GM12878 (cell line): ENCODE results near the gene SUGCT. TPM values are rescaled to one million over a fixed set of nuclear protein-coding genes. Genes with fewer than 3 reads are reported as not detected.

ENCODE experiments used
- ATAC-seq: fragments of 200-7000 bp; cut with Tn5 transposase; 3 replicates; pipeline ENCODE4 v1.9.1; 2020; ENCODE audit warnings: mild to moderate bottlenecking, moderate library complexity
- BruUV-seq: library from RNA; stranded (reverse); fragments of 400-500 nt; replicated peaks from 2 replicates; lab custom pipeline; 2021; lab: Mats Ljungman, UMichigan
- CTCF ChIA-PET: fragments of 300-600 bp; sonication (Branson Sonifier 250); formaldehyde crosslinking; extraction: SDS; loops from one replicate; lab custom pipeline; 2021; ENCODE audit warnings: inconsistent platforms; lab: Yijun Ruan, JAX
- POLR2A ChIA-PET: fragments of 350-600 bp; formaldehyde crosslinking; extraction: SDS; loops from one replicate; lab custom pipeline; 2021; ENCODE audit warnings: inconsistent platforms; lab: Charles Lee
- RAD21 ChIA-PET: fragments of 300-600 bp; sonication (Branson Sonifier 250); formaldehyde crosslinking; loops from one replicate; lab custom pipeline; 2023; ENCODE audit warnings: antibody characterized with exemption; ENCODE audit not compliant: unreplicated experiment; lab: Charles Lee
- SMC1A ChIA-PET: fragments of 300-600 bp; sonication (Branson Sonifier 250); formaldehyde crosslinking; loops from one replicate; lab custom pipeline; 2023; ENCODE audit not compliant: unreplicated experiment, uncharacterized antibody; lab: Charles Lee
- DNase-seq: peaks from one replicate; pipeline ENCODE4 v3.0.0-alpha.2; 2011; ENCODE audit warnings: low read depth, low spot score
- FAIRE-seq: peaks from 3 replicates; lab custom pipeline; 2011; peaks lifted over from hg19 to GRCh38; lab: Jason Lieb, UNC
- H2AFZ ChIP-seq: 2 replicates; pipeline ENCODE4 v1.6.0; 2011; ENCODE audit warnings: low read depth, low read length, control low read depth; ENCODE audit not compliant: control insufficient read depth
- H3K27ac ChIP-seq: 2 replicates; pipeline ENCODE4 v1.5.1; 2011; ENCODE audit warnings: control low read depth; ENCODE audit not compliant: control insufficient read depth, insufficient read depth
- H3K27me3 ChIP-seq, 2 experiments: replicated peaks in 1 of 2; 2 replicates each; pipeline versions ENCODE4 v1.6.0 to v1.6.1; 2011; ENCODE audit warnings: low read length in 1 of 2; ENCODE audit not compliant: control insufficient read depth in 2 of 2, insufficient read depth in 2 of 2
- H3K36me3 ChIP-seq, 2 experiments: 2 replicates each; pipeline ENCODE4 v1.5.1; 2011; ENCODE audit warnings: low read length in 1 of 2; ENCODE audit not compliant: control insufficient read depth in 2 of 2, insufficient read depth in 2 of 2
- H3K4me1 ChIP-seq: 2 replicates; pipeline ENCODE4 v1.6.1; 2011; ENCODE audit warnings: mild to moderate bottlenecking, low read length, moderate library complexity, mixed read lengths; ENCODE audit not compliant: control insufficient read depth, insufficient read depth
- H3K4me2 ChIP-seq: 2 replicates; pipeline ENCODE4 v1.6.0; 2011; ENCODE audit warnings: control low read depth; ENCODE audit not compliant: control insufficient read depth, insufficient read depth
- H3K4me3 ChIP-seq: fragments of 200-600 bp; sonication (generic); 2 replicates; pipeline ENCODE4 v1.5.1; 2016
- H3K79me2 ChIP-seq: 2 replicates; pipeline ENCODE4 v1.6.0; 2011; ENCODE audit warnings: low read length; ENCODE audit not compliant: control insufficient read depth, insufficient read depth
- H3K9ac ChIP-seq: 2 replicates; pipeline ENCODE4 v1.8.0; 2011; ENCODE audit warnings: low read length, control low read depth, mixed read lengths; ENCODE audit not compliant: control insufficient read depth, insufficient read depth
- H3K9me3 ChIP-seq: replicated peaks from 3 replicates; pipeline ENCODE4 v1.5.1; 2011; ENCODE audit warnings: mild to moderate bottlenecking, low read length; ENCODE audit not compliant: control insufficient read depth, insufficient read depth
- H4K20me1 ChIP-seq: 2 replicates; pipeline ENCODE4 v1.6.0; 2011; ENCODE audit not compliant: control insufficient read depth, insufficient read depth
- CHD4 ChIP-seq: fragments of 200-600 bp; sonication (generic); IDR thresholded peaks from 2 replicates; pipeline ENCODE4 v1.6.1; 2016; ENCODE audit warnings: mild to moderate bottlenecking
- HDAC6 ChIP-seq: fragments of 200-600 bp; sonication (generic); IDR thresholded peaks from one replicate; pipeline ENCODE4 v1.8.0; 2017; ENCODE audit warnings: antibody characterized with exemption; ENCODE audit not compliant: unreplicated experiment
- MXI1 ChIP-seq: fragments of 150-350 bp; IDR thresholded peaks from 2 replicates; pipeline ENCODE4 v1.6.1; 2011; ENCODE audit warnings: low read depth, mild to moderate bottlenecking, inconsistent platforms, low read length, improper control_type of control experiment
- MYB ChIP-seq: fragments of 150-350 bp; IDR thresholded peaks from 2 replicates; pipeline ENCODE4 v1.6.1; 2014; ENCODE audit warnings: mild to moderate bottlenecking, low read depth, low read length, borderline replicate concordance
- MYC ChIP-seq: IDR thresholded peaks from 2 replicates; pipeline ENCODE4 v1.6.1; 2011; ENCODE audit warnings: mild to moderate bottlenecking, low read length, moderate library complexity, inconsistent platforms; ENCODE audit not compliant: insufficient read depth, insufficient replicate concordance, insufficient read length, severe bottlenecking
- NFYB ChIP-seq: IDR thresholded peaks from 2 replicates; pipeline ENCODE4 v1.6.1; 2011; ENCODE audit warnings: low read depth, mild to moderate bottlenecking, low read length, improper control_type of control experiment, moderate library complexity; ENCODE audit not compliant: insufficient read depth
- PAX8 ChIP-seq: fragments of 450-650 bp; IDR thresholded peaks from 2 replicates; pipeline ENCODE4 v1.6.1; 2017; ENCODE audit warnings: mild to moderate bottlenecking, moderate library complexity
- RCOR1 ChIP-seq: conservative IDR thresholded peaks from 2 replicates; pipeline ENCODE4 v1.6.1; 2012; ENCODE audit warnings: low read depth, low read length, improper control_type of control experiment
- SIX5 ChIP-seq: IDR thresholded peaks from 2 replicates; pipeline ENCODE4 v1.6.1; 2011; ENCODE audit warnings: mild to moderate bottlenecking, low read depth, low read length, moderate library complexity; ENCODE audit not compliant: severe bottlenecking
- SMAD1 ChIP-seq: fragments of 450-650 bp; IDR thresholded peaks from 2 replicates; pipeline ENCODE4 v1.6.1; 2018; ENCODE audit warnings: mild to moderate bottlenecking, low read depth; ENCODE audit not compliant: partially characterized antibody
- SMC3 ChIP-seq: IDR thresholded peaks from 2 replicates; pipeline ENCODE4 v1.6.1; 2011; ENCODE audit warnings: low read length, improper control_type of control experiment, borderline replicate concordance
- TCF3 ChIP-seq: IDR thresholded peaks from 2 replicates; pipeline ENCODE4 v1.6.1; 2012; ENCODE audit warnings: low read depth, mild to moderate bottlenecking, low read length, borderline replicate concordance; ENCODE audit not compliant: insufficient read depth
- ZBED1 ChIP-seq: IDR thresholded peaks from 2 replicates; pipeline ENCODE4 v1.6.1; 2016; ENCODE audit warnings: borderline replicate concordance
- ZNF217 ChIP-seq: fragments of 450-650 bp; IDR thresholded peaks from 2 replicates; pipeline ENCODE4 v1.6.1; 2017; ENCODE audit warnings: antibody characterized with exemption, mild to moderate bottlenecking
- WGBS: methylation state at CpG from one replicate; pipeline ENCODE4 v1.1.6; 2016; ENCODE audit warnings: low lambda C conversion rate; ENCODE audit not compliant: insufficient replicate concordance, insufficient coverage; ENCODE audit errors: missing lambda C conversion rate; 5-methylcytosine and 5-hydroxymethylcytosine counted together
- in situ Hi-C: fragments of 300-500 bp; cut with MboI; formaldehyde crosslinking; loops from 9 replicates; pipeline ENCODE4 v1.14.3; 2018; ENCODE audit warnings: mixed read lengths
- intact Hi-C: fragments of 100-400 bp; cut with micrococcal nuclease; formaldehyde crosslinking; loops from one replicate; pipeline ENCODE4 v1.14.2; 2022; ENCODE audit not compliant: unreplicated experiment
- polyA plus RNA-seq, 11 experiments: library from polyadenylated mRNA; depleted of rRNA in 4 of 11; unstranded in 6 of 11; stranded (reverse) in 5 of 11; fragments of >200 nt; fragmentation: Nextera tagmentation in 4 of 11; fragmentation: Illumina TruSeq in 1 of 11; extraction: Ambion mirVana in 4 of 11; extraction: Trizol in 1 of 11; gene quantifications; 1 replicate in 1 of 11; 2 replicates in 10 of 11; pipeline versions ENCODE4 v1.2.1 to v1.2.3, GENCODE V29; 2011 to 2016; ENCODE audit warnings: inconsistent platforms in 2 of 11, missing spikeins in 2 of 11, low read depth in 1 of 11
- total RNA-seq, 4 experiments: library from RNA; depleted of rRNA in 3 of 4; stranded (reverse); fragments of >200 nt in 3 of 4; fragmentation: Illumina TruSeq in 1 of 4; extraction: Trizol in 1 of 4; gene quantifications; 2 replicates each; pipeline versions ENCODE4 v1.2.1 to v1.2.3, GENCODE V29; 2013 to 2021
- TF ChIP-seq, protein P1 (sequence below): IDR thresholded peaks from 2 replicates; pipeline ENCODE4 v1.6.1; 2011; ENCODE audit warnings: borderline replicate concordance, low read depth, mild to moderate bottlenecking, moderate library complexity, mixed read lengths, low read length; ENCODE audit not compliant: insufficient read depth; ENCODE audit errors: extremely low read length
- TF ChIP-seq, protein P2 (sequence below): fragments of 450-650 bp; IDR thresholded peaks from 2 replicates; pipeline ENCODE4 v1.6.1; 2016; ENCODE audit warnings: mild to moderate bottlenecking
- TF ChIP-seq, protein P3 (sequence below): fragments of 450-650 bp; IDR thresholded peaks from 2 replicates; pipeline ENCODE4 v1.6.1; 2014; ENCODE audit warnings: mild to moderate bottlenecking

SUGCT gene
- total and polyA plus RNA-seq, 10 of the 15 experiments (the other 5 are each of a cell fraction or from before 2014, with no cell fraction given): 0.08 to 1.2 (median 0.67) TPM; not detected in 1

DNA sequence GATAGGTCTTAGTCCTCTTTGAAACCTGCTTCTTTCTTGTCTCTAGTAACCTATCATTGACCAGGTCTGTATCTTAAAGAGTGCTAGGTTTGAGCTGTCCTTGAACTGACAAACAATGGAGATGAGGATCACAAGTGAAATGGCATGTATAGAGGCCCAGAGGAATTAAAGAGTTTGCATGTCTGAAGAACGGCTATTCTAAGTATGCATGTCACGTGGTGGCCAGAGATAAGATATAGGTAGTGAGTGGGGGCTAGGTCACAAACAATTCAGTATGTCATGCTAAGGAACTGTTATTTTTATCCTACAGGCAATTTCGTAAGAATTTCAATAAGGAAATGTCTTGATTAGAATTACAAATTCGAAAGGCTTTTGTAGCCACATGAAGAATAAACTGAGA, 95.3 kb downstream of the SUGCT start:
- BruUV-seq: no TSS peak
- no peak for DNase-seq
- no peak for TF ChIP-seq ZBED1
- no peak for TF ChIP-seq SMAD1
- no peak for TF ChIP-seq SIX5
- TF ChIP-seq NFYB: no peak
- no peak for TF ChIP-seq CHD4
- no peak for TF ChIP-seq MXI1
- TF ChIP-seq TCF3: no peak
- TF ChIP-seq RCOR1: no peak
- TF ChIP-seq MYB: no peak
- no peak for TF ChIP-seq ZNF217
- no peak for TF ChIP-seq PAX8
- TF ChIP-seq SMC3: no peak
- TF ChIP-seq MYC: no peak
- TF ChIP-seq, protein P1, sequence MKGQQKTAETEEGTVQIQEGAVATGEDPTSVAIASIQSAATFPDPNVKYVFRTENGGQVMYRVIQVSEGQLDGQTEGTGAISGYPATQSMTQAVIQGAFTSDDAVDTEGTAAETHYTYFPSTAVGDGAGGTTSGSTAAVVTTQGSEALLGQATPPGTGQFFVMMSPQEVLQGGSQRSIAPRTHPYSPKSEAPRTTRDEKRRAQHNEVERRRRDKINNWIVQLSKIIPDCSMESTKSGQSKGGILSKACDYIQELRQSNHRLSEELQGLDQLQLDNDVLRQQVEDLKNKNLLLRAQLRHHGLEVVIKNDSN: no peak
- TF ChIP-seq, protein P2, sequence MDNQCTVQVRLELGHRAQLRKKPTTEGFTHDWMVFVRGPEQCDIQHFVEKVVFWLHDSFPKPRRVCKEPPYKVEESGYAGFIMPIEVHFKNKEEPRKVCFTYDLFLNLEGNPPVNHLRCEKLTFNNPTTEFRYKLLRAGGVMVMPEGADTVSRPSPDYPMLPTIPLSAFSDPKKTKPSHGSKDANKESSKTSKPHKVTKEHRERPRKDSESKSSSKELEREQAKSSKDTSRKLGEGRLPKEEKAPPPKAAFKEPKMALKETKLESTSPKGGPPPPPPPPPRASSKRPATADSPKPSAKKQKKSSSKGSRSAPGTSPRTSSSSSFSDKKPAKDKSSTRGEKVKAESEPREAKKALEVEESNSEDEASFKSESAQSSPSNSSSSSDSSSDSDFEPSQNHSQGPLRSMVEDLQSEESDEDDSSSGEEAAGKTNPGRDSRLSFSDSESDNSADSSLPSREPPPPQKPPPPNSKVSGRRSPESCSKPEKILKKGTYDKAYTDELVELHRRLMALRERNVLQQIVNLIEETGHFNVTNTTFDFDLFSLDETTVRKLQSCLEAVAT: no peak
- TF ChIP-seq HDAC6: no peak
- TF ChIP-seq, protein P3, sequence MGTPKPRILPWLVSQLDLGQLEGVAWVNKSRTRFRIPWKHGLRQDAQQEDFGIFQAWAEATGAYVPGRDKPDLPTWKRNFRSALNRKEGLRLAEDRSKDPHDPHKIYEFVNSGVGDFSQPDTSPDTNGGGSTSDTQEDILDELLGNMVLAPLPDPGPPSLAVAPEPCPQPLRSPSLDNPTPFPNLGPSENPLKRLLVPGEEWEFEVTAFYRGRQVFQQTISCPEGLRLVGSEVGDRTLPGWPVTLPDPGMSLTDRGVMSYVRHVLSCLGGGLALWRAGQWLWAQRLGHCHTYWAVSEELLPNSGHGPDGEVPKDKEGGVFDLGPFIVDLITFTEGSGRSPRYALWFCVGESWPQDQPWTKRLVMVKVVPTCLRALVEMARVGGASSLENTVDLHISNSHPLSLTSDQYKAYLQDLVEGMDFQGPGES: no peak
- TF ChIP-seq, all 136 proteins: peak for 0
- H4K20me1 ChIP-seq: no peaks in the 10 kb centered on the region
- ATAC-seq (no peak), FAIRE-seq (no peak)
- H2AFZ ChIP-seq: no peak overlapping the region
- H3K9ac ChIP-seq: no peak overlapping the region
- POLR2A ChIA-PET: no interaction called here
- SMC1A ChIA-PET: no interaction called here
- H3K79me2 ChIP-seq: no peaks in the 10 kb centered on the region
- no peak overlapping the region for H3K4me3 ChIP-seq
- H3K4me1 ChIP-seq: no peaks in the 10 kb centered on the region
- H3K4me2 ChIP-seq: no peak overlapping the region
- no peaks in the 10 kb centered on the region for H3K27me3 ChIP-seq
- no peak overlapping the region for H3K27ac ChIP-seq
- RAD21 ChIA-PET: no interaction called here
- 14% methylated on average over 4 of the region's 4 CpGs for WGBS
- no peaks in the 10 kb centered on the region for H3K36me3 ChIP-seq
- H3K9me3 ChIP-seq: no peaks in the 10 kb centered on the region
- intact Hi-C loops: loop anchor here (5.0 to 10.0 kb wide), 2 partner anchors 95 to 377 kb away; no protein-coding TSS in a partner anchor
- in situ Hi-C loops: no loop called here
- CTCF ChIA-PET: no interaction called here
